SK-N-MC (cell line): ENCODE measurements around the gene ENHO.

Source experiments
- EZH2 ChIP-seq: fragments of 200-600 bp; sonication (generic); IDR thresholded peaks from one replicate; pipeline ENCODE4 v1.6.1; 2017; ENCODE audit warnings: antibody characterized with exemption
- POLR2AphosphoS5 ChIP-seq: IDR thresholded peaks from 2 replicates; pipeline ENCODE4 v1.6.1; 2012; ENCODE audit warnings: mild to moderate bottlenecking, low read depth, low read length, borderline replicate concordance

GRCh38 chr9:34524349-34524748 is 1.6 kb upstream of the ENHO start:
- TF ChIP-seq POLR2AphosphoS5 (no peak), EZH2 (no peak)
